NT2/D1 (cell line): ENCODE data around the gene TBXT.

Source experiments
- SUZ12 ChIP-seq: IDR thresholded peaks from 2 replicates; pipeline ENCODE4 v1.6.1; 2011; ENCODE audit not compliant: insufficient read length, insufficient read depth; ENCODE audit errors: extremely low read depth
- YY1 ChIP-seq: IDR thresholded peaks from 2 replicates; pipeline ENCODE4 v1.6.1; 2011; ENCODE audit not compliant: insufficient read length, insufficient read depth

GRCh38 chr6:166203003-166203640 is 35.5 kb upstream of the TBXT start:
- TF ChIP-seq YY1 (no peak), SUZ12 (no peak)
